Forelimb muscle (tissue), 1 donor: ENCODE measurements around the gene CDK15. TPM values are rescaled to one million over a fixed set of nuclear protein-coding genes. Genes with fewer than 3 reads are reported as not detected.
"Not testable (repeated sequence)": the region's sequence is repeated elsewhere in the genome, so short reads cannot be mapped to it uniquely, and the experiment has no call there.

Source experiments
- DNase-seq: peaks from one replicate; pipeline ENCODE4 v3.0.0-alpha.2; 2013; ENCODE audit warnings: low read depth
- polyA plus RNA-seq: library from polyadenylated mRNA; unstranded; fragments of 120-200 nt; gene quantifications from one replicate; pipeline ENCODE4 v1.2.1, GENCODE V29; 2013; ENCODE audit not compliant: insufficient read length

The CDK15 gene
- polyA plus RNA-seq, 1 donor, result 0.99 TPM

DNA sequence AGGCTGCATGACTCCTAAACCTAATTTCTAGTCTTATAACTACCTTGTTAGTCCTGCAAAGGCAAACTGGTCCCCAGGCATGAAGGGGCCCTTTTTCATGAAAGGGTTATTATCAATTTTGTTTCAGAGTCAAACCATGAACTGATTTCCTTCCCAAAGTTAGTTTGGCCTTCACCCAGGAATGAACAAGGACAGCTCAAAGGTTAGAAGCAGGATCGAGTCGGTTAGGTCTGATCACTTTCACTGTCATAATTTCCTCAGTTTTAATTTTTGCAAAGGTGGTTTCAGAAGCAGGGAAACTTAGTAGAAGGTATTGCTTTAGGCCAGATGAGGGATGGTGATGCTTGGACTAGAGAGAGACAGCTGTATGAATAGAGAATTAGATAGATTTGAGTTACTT, 16.9 kb upstream of the CDK15 start:
- DNase-seq, result no peak

DNA sequence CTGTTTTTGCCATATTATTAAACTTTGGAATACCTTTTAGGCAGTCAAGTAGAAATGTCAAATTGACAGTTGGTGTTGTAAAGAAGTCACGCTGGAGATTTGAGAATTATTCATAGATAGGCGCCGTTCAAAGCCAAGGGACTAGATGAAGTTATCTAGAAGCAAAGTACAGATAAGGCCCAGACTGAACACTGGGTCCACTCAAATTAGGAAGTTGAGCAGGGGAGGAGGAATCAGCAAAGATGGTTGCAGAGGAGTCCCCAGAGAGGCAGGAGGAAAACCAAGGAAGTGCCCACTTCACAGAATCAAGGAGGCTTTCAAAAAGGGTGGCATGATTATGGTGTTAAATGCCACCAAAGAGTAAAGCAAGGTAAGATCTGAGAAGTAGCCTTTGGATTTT, 16.0 kb upstream of the CDK15 start:
- no peak for DNase-seq

DNA sequence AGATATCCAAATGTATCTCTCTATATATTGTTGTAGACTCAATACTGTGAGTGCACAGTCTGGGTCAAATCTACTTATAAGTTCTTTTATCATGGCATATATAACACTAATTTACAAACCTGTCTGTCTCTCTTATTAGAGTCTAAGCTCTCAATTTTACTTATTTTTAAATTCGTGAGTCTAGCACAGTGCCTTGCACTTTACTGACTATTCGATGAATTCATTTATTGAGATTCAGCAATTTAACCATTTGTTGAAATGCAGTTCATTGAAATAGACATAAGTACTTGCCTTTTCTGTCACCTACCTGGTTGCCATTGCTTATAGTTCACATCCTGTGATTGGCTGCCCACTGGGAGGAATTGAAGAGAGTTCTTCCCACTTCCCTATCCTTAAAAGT, 15.3 kb upstream of the CDK15 start:
- DNase-seq, result no peak

DNA sequence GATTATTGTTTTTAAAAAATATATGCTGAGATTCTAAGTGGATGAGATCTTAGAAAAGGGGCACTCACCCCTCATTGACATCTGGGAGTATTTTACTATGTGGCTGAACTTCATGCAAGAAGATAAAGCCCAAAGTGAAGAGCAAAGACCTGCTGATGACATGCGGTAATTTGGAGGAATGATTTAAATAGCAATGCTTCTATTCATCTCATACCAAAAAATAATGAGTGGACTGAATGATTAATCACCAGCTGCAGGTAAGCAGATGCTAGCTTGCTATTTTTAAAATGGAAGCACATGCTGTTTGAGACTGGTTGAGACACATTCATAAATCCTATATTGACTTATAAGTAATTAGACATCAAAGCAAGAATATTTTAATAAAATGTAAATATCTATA, 12.7 kb upstream of the CDK15 start:
- DNase-seq, result no peak

DNA sequence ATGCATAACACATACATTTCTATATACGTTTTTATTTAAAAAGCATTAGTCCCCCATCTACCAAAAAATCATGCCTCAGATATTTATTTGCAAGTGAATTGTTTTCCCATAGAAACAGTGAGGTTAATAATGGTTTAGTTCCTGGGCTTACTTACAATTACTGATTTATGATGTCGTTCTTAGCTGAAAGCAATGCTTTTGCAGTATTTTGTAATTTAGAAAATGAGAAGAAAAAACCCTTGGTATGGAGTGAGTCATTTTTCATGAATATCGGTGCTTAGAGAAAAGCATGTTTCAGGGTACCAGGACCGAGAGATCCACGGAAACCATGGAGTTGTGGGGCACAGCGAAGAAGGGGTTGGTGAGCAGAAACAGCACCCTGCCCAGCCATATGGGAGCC, 12.0 kb upstream of the CDK15 start:
- no peak for DNase-seq

DNA sequence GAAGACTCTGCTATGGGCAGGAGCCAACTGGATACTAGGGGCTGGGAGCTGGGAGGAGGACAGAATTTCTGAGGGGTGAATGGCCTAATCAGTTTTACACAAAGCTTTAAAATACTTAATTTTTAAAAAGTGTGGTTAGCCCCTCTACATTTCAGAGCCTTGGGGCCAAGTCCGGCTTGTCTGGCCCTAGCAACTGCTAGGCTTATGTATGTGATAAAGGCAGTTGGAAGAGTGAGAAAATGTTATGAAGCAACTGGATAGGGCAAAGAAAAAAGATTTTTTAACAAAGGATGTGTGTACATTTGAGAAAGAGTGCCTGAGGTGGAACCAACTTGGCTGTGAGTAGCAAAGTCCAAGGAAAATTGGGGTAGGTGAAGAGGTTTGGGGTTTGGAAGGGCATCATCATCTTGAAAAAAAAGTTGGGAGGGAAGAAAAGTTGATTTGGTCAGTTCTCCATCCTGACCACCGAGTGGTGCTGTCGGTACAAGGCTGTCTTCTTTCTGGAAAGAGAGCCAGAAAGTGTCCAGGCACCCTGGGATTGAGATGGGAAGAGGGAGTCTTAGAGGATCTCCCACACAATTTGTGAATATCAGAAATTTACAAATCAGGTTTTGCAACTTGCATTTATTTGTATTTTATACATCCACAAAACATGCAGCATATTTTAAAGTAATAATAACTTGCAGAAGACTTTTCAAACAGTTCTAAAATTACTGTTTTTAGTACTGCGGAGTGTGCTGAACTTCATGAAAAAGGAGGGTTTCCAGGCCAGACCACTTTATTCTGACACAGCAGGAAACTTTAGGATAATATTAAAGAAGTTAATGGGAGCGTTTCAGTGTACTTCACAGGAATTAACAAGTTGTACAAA, 10.5 kb upstream of the CDK15 start:
- DNase-seq, result no peak

DNA sequence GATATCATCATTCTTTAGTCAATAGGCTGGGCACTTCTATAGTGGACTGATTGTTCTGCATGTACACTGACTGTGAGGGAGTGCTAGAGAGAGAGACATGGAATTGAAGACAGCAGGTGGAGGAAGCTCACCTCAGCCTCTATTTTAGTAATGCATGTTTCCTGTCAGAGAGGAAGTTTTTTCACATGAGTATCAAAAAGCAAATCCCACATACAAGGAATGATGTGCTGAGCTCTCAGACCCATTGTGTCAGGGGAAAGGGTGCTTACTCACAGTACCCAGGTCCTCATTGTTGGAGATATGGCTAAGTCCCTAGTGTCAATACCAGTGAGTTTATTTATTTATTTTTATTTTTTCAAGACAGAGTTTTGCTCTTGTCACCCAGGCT, 9.9 kb upstream of the CDK15 start:
- DNase-seq, result no peak

DNA sequence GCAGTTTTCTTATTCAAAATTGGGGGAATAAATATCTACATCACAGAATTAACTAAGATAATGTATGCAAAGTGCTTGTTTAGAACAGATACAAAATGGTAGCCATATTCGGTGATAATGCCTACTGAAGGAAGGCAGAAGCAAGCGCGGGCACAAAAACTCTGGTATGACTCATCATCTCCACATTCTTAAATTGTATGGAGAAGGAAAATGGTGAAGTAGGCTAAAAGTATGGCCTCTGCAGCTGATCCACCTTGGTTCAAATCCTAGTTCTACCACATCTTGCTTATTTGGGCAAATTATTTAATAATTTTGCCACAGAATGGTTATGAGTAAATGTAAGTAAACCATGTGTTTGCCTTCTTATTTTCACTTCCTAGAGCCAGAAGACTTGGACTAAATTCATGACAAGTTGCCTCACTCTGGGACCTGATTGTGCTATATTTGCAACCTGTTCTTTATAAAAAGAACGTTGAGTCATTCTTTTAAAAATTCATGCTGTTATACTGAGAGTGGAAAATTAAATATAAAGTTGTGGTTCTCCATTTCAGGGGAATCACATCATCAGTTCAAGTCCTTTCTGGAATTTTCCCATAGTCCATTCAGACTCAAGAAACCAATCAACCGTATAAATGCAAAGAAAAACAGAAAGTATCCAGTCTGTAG, 9.0 kb upstream of the CDK15 start:
- DNase-seq, result no peak

DNA sequence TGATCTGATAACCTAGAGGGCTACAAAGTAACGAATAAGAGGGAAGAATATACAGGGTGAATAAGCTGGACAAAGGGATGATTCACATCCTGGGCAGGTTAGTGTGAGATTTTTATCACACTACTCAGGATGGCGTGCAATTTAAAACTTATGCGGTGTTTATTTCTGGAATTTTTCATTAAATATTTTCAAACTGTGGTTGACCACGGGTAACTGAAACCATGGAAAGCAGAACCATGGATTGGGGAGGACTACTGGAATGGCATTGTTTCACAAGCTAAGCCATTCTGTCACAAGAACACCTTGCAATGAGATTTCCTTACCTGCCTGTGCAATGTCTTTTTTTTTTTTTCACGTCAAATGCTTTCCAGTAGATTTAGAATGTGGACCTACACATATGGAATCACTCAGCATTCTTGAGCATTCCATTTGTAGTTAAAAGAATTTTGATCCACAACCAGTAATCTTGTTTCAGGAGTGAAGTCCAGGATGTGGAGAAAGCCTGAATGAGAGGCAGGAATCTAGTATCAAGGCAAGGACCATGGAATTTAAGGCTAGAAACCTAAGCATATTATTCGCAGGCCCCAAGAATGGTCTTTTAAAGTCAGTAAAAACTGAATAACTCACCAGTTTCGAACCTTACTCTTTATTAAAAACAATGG, 8.0 kb upstream of the CDK15 start:
- DNase-seq, result no peak

DNA sequence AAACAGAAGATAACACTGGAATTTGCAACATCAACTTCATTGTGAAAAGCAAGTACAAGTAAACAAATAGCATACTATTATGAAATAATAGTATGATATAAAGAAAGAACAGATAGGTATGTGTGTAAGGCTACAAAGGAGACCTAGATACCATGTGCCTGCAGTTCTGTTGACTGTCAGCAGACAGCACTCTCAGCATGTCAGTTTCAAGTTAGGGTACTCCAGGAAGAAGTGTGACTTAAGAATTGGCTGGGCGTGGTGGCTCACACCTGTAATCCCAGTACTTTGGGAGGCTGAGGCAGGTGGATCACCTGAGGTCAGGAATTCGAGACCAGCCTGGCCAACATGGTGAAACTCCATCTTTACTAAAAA, 7.4 kb upstream of the CDK15 start:
- not testable (repeated sequence) for DNase-seq

DNA sequence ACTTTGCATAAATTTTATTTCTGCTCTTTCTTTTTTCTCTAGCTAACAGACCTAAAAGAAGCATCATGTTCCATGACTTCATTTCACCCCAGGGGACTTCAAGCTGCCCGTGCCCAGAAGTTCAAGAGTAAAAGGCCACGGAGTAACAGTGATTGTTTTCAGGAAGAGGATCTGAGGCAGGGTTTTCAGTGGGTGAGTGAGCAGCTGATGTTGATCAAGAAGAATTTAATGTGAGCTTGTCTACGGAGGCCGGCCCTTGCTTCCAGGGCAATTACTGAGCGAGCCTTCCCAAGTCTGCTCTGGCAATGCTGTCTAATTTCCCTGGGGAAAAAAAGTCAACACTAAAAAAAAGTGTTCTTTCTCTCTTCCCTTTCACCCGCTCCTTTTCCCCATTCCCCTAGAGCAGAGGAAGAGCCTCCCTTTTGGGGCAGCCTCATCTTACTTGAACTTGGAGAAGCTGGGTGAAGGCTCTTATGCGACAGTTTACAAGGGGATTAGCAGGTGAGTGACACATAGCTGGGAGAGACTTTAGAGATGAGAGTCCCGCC, 1.2 kb downstream of the CDK15 start:
- peak; percentile 74 for DNase-seq

DNA sequence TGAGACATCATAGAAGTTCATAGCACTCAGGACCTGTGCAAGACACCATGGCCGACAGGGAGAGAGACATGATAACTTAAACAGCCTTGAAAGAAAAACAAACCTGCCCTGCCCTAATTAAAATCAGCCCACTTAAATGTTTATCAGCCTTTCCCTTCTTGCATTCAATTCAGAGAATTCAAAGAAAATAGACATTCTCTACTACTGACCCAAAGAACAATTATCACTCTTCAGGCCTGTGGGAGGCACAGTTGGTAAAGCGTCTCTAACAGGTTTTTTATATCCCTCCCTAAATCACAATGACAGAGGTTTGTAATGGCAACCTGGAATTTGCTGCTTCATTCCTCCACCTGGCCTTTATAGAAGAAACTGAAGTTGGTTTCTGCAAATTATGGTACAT, 1.7 kb downstream of the CDK15 start:
- no peak for DNase-seq

DNA sequence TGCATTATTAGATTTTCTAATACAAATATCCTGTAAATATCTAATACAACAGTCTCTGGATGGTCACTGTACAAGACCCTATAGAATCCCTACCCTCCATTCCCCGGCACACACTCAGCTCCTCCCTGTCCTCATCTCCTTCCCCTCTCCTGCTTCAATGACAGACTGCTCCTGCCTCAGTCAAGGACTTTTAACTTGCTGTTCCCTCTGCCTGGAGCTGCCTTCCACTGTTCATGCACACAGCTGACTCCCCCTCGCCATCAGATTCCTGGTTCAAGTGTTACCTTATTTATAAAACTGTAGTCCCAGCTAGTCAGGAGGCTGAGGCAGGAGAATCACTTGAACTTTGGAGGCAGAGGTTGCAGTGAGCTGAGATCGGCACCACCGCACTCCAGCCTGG, 3.3 kb downstream of the CDK15 start:
- no peak for DNase-seq

DNA sequence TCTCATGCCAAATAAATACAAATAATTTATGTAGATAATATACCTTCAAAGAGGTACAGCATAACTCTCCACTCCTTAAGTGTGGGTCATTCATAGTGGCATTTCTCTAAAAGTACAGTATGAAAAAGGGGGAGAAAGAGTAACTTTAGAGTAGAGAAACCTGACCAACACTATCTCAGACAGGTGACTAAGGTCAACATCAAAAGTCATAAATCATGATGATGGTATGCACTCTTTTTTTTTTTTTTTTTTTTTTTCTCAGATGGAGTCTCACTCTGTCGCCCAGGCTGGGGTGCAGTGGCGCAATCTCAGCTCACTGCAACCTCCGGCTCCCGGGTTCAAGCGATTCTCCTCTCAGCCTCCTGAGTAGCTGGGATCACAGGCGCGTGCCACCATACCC, 4.3 kb downstream of the CDK15 start:
- not testable (repeated sequence) for DNase-seq

DNA sequence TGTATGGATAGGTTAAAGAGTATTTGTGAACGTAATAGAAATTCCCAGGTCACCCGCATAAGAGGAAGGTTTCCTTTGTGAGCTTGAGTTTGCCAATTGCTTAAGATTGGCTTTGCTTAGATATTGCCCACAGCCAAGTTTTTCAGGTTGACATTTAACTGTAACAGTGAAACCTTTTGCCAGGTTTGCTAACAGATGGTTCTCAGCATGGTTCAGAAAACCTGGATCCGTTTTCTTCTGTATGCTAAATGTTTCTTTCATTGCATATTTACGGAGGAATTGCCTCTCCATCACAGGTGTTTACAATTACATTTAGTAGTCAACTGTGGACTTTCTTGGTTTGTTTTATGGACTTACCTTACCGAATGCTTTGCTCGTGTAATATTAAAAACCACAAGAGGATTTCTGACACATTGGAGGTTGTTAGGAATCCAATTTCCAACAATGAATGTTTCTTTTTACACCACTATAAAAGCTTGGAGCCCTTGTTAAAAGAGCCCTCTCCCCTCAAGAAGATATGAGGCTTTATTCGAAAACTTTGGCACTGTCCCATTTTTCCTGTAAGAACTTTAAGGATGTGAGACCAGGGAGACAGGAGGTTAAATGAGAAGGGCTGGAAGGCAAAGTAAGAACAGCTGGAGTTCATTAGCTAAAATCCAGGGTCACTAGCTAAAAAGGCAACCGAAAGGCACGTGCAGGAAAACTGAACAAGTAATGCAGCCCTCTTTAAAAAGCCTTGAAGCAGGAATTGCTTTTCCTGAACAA, 7.8 kb downstream of the CDK15 start:
- DNase-seq, result no peak

DNA sequence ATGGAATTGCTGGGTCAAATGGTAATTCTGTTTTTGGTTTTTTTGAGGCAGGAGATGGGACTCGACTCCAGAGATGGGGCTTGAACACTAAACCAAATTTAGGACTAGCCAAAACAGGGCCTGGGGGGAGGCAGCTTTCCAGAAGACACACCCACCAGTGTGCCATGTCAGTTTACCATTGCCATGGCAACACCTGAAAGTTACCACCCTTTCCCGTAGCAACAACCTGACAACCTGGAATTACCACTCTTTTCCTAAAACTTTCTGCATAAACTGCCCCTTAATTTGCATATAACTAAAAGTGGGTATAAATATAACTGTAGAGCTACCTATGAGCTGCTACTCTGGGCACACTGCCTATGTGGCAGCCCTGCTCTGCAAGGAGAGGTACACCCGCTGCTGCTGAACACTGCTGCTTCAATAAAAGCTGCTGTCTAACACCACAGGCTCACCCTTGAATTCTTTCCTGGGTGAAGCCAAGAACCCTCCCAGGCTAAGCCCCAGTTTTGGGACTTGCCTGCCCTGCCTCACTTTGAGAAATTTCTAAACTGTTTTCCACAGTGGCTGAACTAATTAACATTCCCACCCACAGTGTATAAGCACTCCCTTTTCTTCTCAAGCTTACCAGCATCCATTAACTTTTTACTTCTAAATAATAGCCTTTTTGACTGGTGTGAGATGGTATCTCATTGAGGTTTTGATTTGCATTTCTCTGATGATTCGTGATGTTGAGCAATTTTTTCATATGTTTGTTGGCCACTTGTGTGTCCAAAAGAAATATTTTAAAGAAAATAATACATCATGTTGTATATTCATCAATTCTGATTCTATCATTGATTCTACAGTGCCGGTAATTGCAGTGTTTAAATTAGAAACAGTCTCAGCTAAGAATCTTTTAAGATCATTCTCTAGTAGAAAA, 10.6 kb downstream of the CDK15 start:
- no peak for DNase-seq

DNA sequence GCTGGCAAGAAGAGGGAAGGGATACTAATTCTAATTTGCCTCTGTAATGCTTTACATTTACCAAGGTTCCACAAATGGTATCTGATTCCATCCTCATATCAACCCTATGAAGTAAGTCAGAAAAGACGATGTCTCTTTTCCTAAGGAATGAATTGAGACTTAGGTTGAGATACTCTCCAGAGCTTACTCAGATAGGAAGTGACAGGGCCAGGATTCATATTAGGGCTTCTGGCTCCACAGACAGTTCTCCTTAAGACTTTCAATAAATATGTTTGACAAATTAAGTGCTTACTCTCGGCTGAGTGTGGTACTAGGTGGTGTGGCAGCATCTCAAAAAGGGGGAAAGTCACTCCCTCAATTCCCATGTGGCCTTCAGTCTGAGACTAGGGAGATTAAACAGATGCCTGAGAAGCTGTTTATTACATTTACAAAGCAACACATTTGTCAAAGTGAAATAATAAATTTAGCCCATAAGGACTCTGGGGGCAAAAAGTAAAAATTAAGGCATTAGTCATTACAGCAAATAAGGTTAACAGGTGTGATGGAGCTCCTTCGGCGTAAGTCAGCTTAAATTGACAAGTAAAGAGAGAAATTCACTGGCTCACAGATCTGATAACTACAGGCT, 14.2 kb downstream of the CDK15 start:
- no peak for DNase-seq

DNA sequence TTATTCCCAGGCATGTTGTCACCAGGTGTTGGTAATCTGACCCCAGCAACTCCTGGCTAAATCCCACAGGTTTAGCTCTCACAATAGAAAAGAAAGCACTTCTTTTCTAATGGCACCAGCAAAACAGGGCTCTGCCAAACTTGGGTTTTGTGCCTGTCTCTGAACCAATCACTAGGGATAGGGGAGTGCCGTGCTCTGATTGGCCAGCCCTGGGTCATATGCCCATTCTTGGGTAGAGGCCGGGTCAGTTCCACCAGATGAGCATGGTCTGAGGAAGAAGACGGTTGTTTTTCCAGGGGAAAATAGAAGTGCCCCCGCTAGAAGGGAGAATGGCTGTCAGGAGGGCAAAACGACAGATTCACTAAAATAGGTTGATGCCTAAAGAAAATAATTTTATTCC, 14.7 kb downstream of the CDK15 start:
- no peak for DNase-seq

DNA sequence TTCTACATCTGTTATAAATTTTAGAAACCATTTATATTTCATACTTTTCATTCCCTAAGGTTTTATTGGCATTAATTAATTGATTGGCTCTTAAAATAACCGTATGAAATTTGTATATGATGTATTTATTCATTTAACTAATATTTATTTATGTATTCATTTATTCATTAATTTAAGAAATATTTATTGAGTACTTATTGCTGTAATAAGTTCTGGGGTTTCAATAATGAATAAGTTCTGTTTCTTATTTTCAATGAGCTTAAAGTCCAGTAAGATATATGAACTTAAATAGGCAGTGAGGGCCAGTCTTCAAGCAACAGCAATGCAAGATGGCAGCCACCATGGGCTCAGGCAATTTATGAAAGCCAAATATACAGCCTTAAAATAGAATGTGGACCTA, 17.9 kb downstream of the CDK15 start:
- no peak for DNase-seq

DNA sequence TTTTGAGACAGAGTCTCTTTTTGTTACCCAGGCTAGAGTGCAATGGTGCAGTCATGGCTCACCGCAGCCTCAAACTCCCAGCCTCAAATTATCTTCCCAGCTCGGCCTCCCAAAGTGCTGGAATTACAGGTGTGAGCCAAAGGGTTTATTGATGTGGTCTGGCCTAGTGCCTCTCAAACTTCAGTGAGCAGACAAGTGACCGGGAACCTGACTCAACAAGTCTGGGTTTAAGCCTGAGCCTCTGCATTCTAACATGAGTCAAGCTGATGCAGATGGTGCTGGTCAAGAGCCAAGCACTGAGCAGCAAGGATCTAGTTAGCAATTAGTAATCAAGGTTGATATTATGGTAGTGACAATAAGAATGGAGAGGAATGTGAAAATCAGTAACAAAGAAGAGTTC, 21.3 kb downstream of the CDK15 start:
- DNase-seq, result no peak
